ENCODE data around the gene G2E3. TPM values are rescaled to one million over a fixed set of nuclear protein-coding genes. Genes with fewer than 3 reads are reported as not detected.
A peak's percentile ranks its signal among the peaks of the same experiment; 100 is the strongest.

Gene G2E3
- total RNA-seq, 2 experiments from 2014 or later: 21.5 to 27.0 TPM

DNA sequence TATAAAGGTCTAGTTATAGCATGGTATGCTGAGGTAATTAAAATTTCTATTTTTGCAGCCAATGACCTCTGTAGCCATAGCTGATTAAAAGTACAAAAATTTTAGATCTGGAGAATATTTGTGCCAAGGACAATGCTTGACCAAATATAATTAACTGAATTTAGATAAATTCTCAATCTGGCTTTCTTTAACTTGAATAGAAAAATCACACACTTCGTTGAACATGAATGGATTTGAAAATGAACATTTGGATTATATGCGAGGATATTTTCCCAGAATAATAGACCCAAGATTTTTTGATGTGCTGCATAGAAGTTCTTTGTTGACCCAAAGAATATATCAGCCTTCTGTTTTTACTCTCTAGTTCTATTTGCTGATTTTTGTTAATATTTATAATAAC is 38.4 kb upstream of the G2E3 start:
- Mint-ChIP-seq H3K9me3 (no peaks in the 10 kb centered on the region), H3K36me3 (ENCODE audit: low read depth) (no peaks in the 10 kb centered on the region), H3K27ac (no peak overlapping the region), H3K4me3 (no peak overlapping the region), H3K27me3 (no peaks in the 10 kb centered on the region), H3K4me1 (ENCODE audit: low read depth) (peaks cover 10% of the 10 kb centered on the region)
- TF ChIP-seq, protein P1, sequence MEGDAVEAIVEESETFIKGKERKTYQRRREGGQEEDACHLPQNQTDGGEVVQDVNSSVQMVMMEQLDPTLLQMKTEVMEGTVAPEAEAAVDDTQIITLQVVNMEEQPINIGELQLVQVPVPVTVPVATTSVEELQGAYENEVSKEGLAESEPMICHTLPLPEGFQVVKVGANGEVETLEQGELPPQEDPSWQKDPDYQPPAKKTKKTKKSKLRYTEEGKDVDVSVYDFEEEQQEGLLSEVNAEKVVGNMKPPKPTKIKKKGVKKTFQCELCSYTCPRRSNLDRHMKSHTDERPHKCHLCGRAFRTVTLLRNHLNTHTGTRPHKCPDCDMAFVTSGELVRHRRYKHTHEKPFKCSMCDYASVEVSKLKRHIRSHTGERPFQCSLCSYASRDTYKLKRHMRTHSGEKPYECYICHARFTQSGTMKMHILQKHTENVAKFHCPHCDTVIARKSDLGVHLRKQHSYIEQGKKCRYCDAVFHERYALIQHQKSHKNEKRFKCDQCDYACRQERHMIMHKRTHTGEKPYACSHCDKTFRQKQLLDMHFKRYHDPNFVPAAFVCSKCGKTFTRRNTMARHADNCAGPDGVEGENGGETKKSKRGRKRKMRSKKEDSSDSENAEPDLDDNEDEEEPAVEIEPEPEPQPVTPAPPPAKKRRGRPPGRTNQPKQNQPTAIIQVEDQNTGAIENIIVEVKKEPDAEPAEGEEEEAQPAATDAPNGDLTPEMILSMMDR (IDR thresholded peaks at IDR 0.05): no peak
- POLR2A ChIA-PET: interaction anchor here (0.6 kb wide), 1 partner anchor 102 kb away, joined by 3 read pairs; the partner anchor contains the start of gene SCFD1
- CTCF ChIA-PET: interaction anchor here (0.8 to 5.1 kb wide), 6 partner anchors 17 to 237 kb away, joined by 3 to 62 read pairs (median 4); no protein-coding TSS in a partner anchor
- ATAC-seq (no peak), DNase-seq (no peak)
- intact Hi-C loops (cut with micrococcal nuclease): no loop called here

DNA sequence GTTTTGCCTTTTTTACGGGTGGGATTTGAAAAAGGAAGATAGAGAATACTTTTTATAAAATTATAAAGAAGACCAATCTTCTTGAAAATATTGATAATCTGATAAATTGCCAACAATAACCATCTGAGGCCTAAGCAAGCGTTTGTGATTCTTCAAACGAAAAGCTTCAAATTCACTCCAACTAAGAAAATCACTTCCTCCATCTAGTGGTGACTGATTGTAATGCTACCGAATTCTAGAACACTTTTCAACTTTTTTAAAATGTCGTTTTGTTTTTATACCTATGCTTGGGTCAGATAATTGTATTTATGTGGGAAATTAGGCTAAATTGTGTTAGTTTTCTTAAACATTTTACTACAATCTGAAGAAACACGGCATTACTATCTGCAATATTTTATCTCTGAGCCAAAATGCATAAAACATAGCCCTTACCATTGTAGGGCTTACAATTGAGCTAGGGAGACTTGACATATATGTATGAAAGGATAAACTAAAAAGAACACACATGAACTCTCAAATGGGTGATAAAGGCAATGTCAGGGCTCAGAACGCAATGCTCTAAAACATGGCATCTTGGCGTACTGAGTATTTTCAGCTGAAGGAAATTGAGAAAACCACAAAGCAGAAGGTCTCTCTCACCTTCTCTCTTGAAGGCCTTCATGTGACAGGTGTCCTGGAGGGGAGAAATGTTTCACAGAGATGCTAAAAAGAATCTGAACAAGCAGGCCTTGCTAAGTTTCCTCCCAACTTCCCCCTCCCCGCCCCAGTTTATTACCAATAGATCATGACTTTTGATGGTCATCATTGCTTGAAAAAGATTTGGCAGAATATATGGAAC is 36.8 kb upstream of the G2E3 start:
- Mint-ChIP-seq H3K4me3 (no peak overlapping the region), H3K27me3 (no peaks in the 10 kb centered on the region), H3K9me3 (no peaks in the 10 kb centered on the region), H3K36me3 (ENCODE audit: low read depth) (no peaks in the 10 kb centered on the region), H3K4me1 (ENCODE audit: low read depth) (peaks cover 10% of the 10 kb centered on the region), H3K27ac (no peak overlapping the region)
- intact Hi-C loops (cut with micrococcal nuclease): loop anchor here (1.0 kb wide), 1 partner anchor 147 kb away; no protein-coding TSS in a partner anchor
- ATAC-seq (peak; percentile 71), DNase-seq (no peak)
- ChIA-PET POLR2A (interaction anchor here (0.6 kb wide), 1 partner anchor 1747 kb away, joined by 3 read pairs; no protein-coding TSS in a partner anchor), CTCF (interaction anchor here (0.8 to 5.1 kb wide), 13 partner anchors 9 to 147 kb away, joined by 3 to 62 read pairs (median 3); no protein-coding TSS in a partner anchor)
- TF ChIP-seq, protein P1 (IDR thresholded peaks at IDR 0.05): peak; percentile 71

GRCh38 chr14:30525833-30526232 is 33.1 kb upstream of the G2E3 start:
- TF ChIP-seq, protein P1 (IDR thresholded peaks at IDR 0.05): no peak
- ATAC-seq: no peak
- peaks cover 10% of the 10 kb centered on the region for H3K4me1 Mint-ChIP-seq (ENCODE audit: low read depth)
- H3K27ac Mint-ChIP-seq: no peak overlapping the region
- no peak for DNase-seq
- H3K36me3 Mint-ChIP-seq (ENCODE audit: low read depth): no peaks in the 10 kb centered on the region
- H3K9me3 Mint-ChIP-seq: no peaks in the 10 kb centered on the region
- no peak overlapping the region for H3K4me3 Mint-ChIP-seq
- ChIA-PET POLR2A (no interaction called here), CTCF (no interaction called here)
- no peaks in the 10 kb centered on the region for H3K27me3 Mint-ChIP-seq
- intact Hi-C loops (cut with micrococcal nuclease): no loop called here

- peaks cover 5% of the 10 kb centered on the region for H3K4me1 Mint-ChIP-seq (ENCODE audit: low read depth)
- H3K4me3 Mint-ChIP-seq: no peak overlapping the region
- H3K27ac Mint-ChIP-seq: no peak overlapping the region
- TF ChIP-seq, protein P1 (IDR thresholded peaks at IDR 0.05): no peak
- no peaks in the 10 kb centered on the region for H3K9me3 Mint-ChIP-seq
- no peak for ATAC-seq
- no peaks in the 10 kb centered on the region for H3K27me3 Mint-ChIP-seq
- POLR2A ChIA-PET: no interaction called here
- DNase-seq: no peak
- intact Hi-C loops (cut with micrococcal nuclease): no loop called here
- H3K36me3 Mint-ChIP-seq (ENCODE audit: low read depth): no peaks in the 10 kb centered on the region
- CTCF ChIA-PET: interaction anchor here (1.9 kb wide), 1 partner anchor 152 kb away, joined by 6 read pairs; no protein-coding TSS in a partner anchor
Measured at GRCh38 chr14:30527196-30527595, 31.8 kb upstream of the G2E3 start.

GRCh38 chr14:30528119-30528518 is 30.8 kb upstream of the G2E3 start:
- no peak for DNase-seq
- TF ChIP-seq, protein P1 (IDR thresholded peaks at IDR 0.05): no peak
- no peaks in the 10 kb centered on the region for H3K27me3 Mint-ChIP-seq
- no peak for ATAC-seq
- H3K9me3 Mint-ChIP-seq: no peaks in the 10 kb centered on the region
- ChIA-PET POLR2A (no interaction called here), CTCF (interaction anchor here (0.9 to 1.9 kb wide), 2 partner anchors 10 to 153 kb away, joined by 3 to 6 read pairs; no protein-coding TSS in a partner anchor)
- no peaks in the 10 kb centered on the region for H3K4me1 Mint-ChIP-seq (ENCODE audit: low read depth)
- no peak overlapping the region for H3K4me3 Mint-ChIP-seq
- intact Hi-C loops (cut with micrococcal nuclease): no loop called here
- no peaks in the 10 kb centered on the region for H3K36me3 Mint-ChIP-seq (ENCODE audit: low read depth)
- no peak overlapping the region for H3K27ac Mint-ChIP-seq
